IMR-90 (cell line): ENCODE measurements around the gene ATP1A3. TPM values are rescaled to one million over a fixed set of nuclear protein-coding genes. Genes with fewer than 3 reads are reported as not detected.

ENCODE experiments used
- ATAC-seq: fragments of 200-7000 bp; cut with Tn5 transposase; 2 replicates; pipeline ENCODE4 v1.9.1; 2020; ENCODE audit warnings: low read depth, mild to moderate bottlenecking, moderate library complexity
- BruUV-seq: library from RNA; stranded (reverse); fragments of 400-500 nt; replicated peaks from 2 replicates; lab custom pipeline; 2021; lab: Mats Ljungman, UMichigan
- CTCF ChIA-PET: fragments of 300-600 bp; formaldehyde crosslinking; extraction: SDS; loops from one replicate; lab custom pipeline; 2021; ENCODE audit warnings: antibody characterized with exemption; lab: Yijun Ruan, JAX
- POLR2A ChIA-PET: fragments of 300-600 bp; sonication (Branson Sonifier 250); formaldehyde crosslinking; loops from one replicate; lab custom pipeline; 2022; ENCODE audit warnings: antibody characterized with exemption; ENCODE audit not compliant: unreplicated experiment; lab: Charles Lee
- DNase-seq: peaks from one replicate; pipeline ENCODE4 v3.0.0; 2013
- H2AFZ ChIP-seq: replicated peaks from 2 replicates; pipeline ENCODE3; 2013; ENCODE audit warnings: low read length, mild to moderate bottlenecking; ENCODE audit not compliant: poor library complexity
- H2AK5ac ChIP-seq: 2 replicates; pipeline ENCODE4 v1.6.1; 2013; ENCODE audit warnings: low read depth, low read length, inconsistent platforms
- H2AK9ac ChIP-seq: replicated peaks from 2 replicates; pipeline ENCODE3; 2013; ENCODE audit warnings: mild to moderate bottlenecking, low read depth, low read length, moderate library complexity; ENCODE audit not compliant: poor library complexity
- H2BK120ac ChIP-seq: 2 replicates; pipeline ENCODE4 v1.6.1; 2013; ENCODE audit warnings: low read depth, low read length, inconsistent platforms
- H2BK15ac ChIP-seq: 3 replicates; pipeline ENCODE4 v1.6.1; 2013; ENCODE audit warnings: low read depth, low read length, inconsistent platforms
- H2BK20ac ChIP-seq: 2 replicates; pipeline ENCODE4 v1.6.1; 2013; ENCODE audit warnings: low read depth, mild to moderate bottlenecking, inconsistent platforms, low read length, moderate library complexity
- H2BK5ac ChIP-seq: 2 replicates; pipeline ENCODE4 v1.6.1; 2013; ENCODE audit warnings: mild to moderate bottlenecking, low read depth, low read length, inconsistent platforms; ENCODE audit not compliant: poor library complexity, severe bottlenecking
- H3K14ac ChIP-seq: replicated peaks from 2 replicates; pipeline ENCODE4 v1.6.1; 2013; ENCODE audit warnings: low read depth, low read length, inconsistent platforms
- H3K18ac ChIP-seq: 2 replicates; pipeline ENCODE4 v1.6.1; 2013; ENCODE audit warnings: low read depth, low read length, control low read depth
- H3K23ac ChIP-seq: 2 replicates; pipeline ENCODE4 v1.6.1; 2013; ENCODE audit warnings: low read depth, low read length, inconsistent platforms
- H3K27ac ChIP-seq: 2 replicates; pipeline ENCODE4 v1.5.1; 2013; ENCODE audit warnings: mild to moderate bottlenecking, control low read depth, low read length; ENCODE audit not compliant: insufficient read depth
- H3K27me3 ChIP-seq: 2 replicates; pipeline ENCODE4 v1.6.1; 2013; ENCODE audit warnings: low read length; ENCODE audit not compliant: control insufficient read depth, insufficient read depth
- H3K36me3 ChIP-seq: 2 replicates; pipeline ENCODE4 v1.6.1; 2013; ENCODE audit warnings: low read length, mixed read lengths; ENCODE audit not compliant: control insufficient read depth, insufficient read depth
- H3K4ac ChIP-seq: 2 replicates; pipeline ENCODE4 v1.6.1; 2013; ENCODE audit warnings: low read depth, low read length, inconsistent platforms
- H3K4me1 ChIP-seq: 2 replicates; pipeline ENCODE4 v1.6.1; 2013; ENCODE audit warnings: low read length, mixed read lengths; ENCODE audit not compliant: control insufficient read depth, insufficient read depth
- H3K4me2 ChIP-seq: 2 replicates; pipeline ENCODE4 v1.6.1; 2013; ENCODE audit warnings: low read depth, mild to moderate bottlenecking, control low read depth, low read length, moderate library complexity
- H3K4me3 ChIP-seq: 2 replicates; pipeline ENCODE4 v1.5.1; 2013; ENCODE audit warnings: low read depth, mild to moderate bottlenecking, control low read depth, low read length, moderate library complexity; ENCODE audit not compliant: insufficient read depth
- H3K56ac ChIP-seq: 2 replicates; pipeline ENCODE4 v1.6.1; 2013; ENCODE audit warnings: low read length, inconsistent platforms; ENCODE audit not compliant: insufficient read depth; ENCODE audit errors: extremely low read depth
- H3K79me1 ChIP-seq, 2 experiments: 2 replicates each; pipeline ENCODE4 v1.6.1; 2013; ENCODE audit warnings: low read length in 2 of 2, inconsistent platforms in 1 of 2, low read depth in 1 of 2
- H3K9ac ChIP-seq: 2 replicates; pipeline ENCODE4 v1.6.1; 2013; ENCODE audit warnings: low read depth, low read length, control low read depth
- H3K9me1 ChIP-seq: 2 replicates; pipeline ENCODE4 v1.6.1; 2013; ENCODE audit warnings: low read length, inconsistent platforms; ENCODE audit not compliant: insufficient read depth
- H3K9me3 ChIP-seq: 2 replicates; pipeline ENCODE4 v1.6.1; 2013; ENCODE audit warnings: low read length; ENCODE audit not compliant: control insufficient read depth, insufficient read depth
- H4K20me1 ChIP-seq: 2 replicates; pipeline ENCODE4 v1.6.1; 2013; ENCODE audit warnings: low read length, inconsistent platforms; ENCODE audit not compliant: insufficient read depth
- H4K5ac ChIP-seq: 2 replicates; pipeline ENCODE4 v1.6.1; 2013; ENCODE audit warnings: mild to moderate bottlenecking, low read depth, low read length, control low read depth
- H4K8ac ChIP-seq, 2 experiments: 2 replicates each; pipeline ENCODE4 v1.6.1; 2013; ENCODE audit warnings: low read depth in 2 of 2, low read length in 2 of 2, control low read depth in 1 of 2, inconsistent platforms in 1 of 2
- H4K91ac ChIP-seq: 2 replicates; pipeline ENCODE4 v1.6.1; 2013; ENCODE audit warnings: low read depth, low read length, inconsistent platforms; ENCODE audit not compliant: insufficient read depth
- CEBPB ChIP-seq: IDR thresholded peaks from 2 replicates; pipeline ENCODE4 v1.6.1; 2012; ENCODE audit warnings: low read depth, low read length, improper control_type of control experiment
- CHD1 ChIP-seq: IDR thresholded peaks from 2 replicates; pipeline ENCODE4 v1.6.1; 2012; ENCODE audit warnings: low read depth, low read length, improper control_type of control experiment
- CTCF ChIP-seq: conservative IDR thresholded peaks from 2 replicates; pipeline ENCODE4 v1.5.1; 2012; ENCODE audit warnings: mild to moderate bottlenecking, low read depth, low read length, improper control_type of control experiment
- ELK1 ChIP-seq: fragments of 150-350 bp; IDR thresholded peaks from 2 replicates; pipeline ENCODE4 v1.6.1; 2016; ENCODE audit warnings: low read depth, mild to moderate bottlenecking, low read length, moderate library complexity, borderline replicate concordance
- MAFK ChIP-seq: IDR thresholded peaks from 2 replicates; pipeline ENCODE4 v1.6.1; 2012; ENCODE audit warnings: low read depth, low read length, improper control_type of control experiment
- RAD21 ChIP-seq: IDR thresholded peaks from 2 replicates; pipeline ENCODE4 v1.6.1; 2012; ENCODE audit warnings: low read length, improper control_type of control experiment
- SMC3 ChIP-seq: fragments of 150-350 bp; IDR thresholded peaks from 2 replicates; pipeline ENCODE4 v1.6.1; 2016; ENCODE audit warnings: low read depth, mild to moderate bottlenecking, antibody characterized with exemption, low read length, moderate library complexity
- USF2 ChIP-seq: fragments of 150-350 bp; IDR thresholded peaks from 2 replicates; pipeline ENCODE4 v1.6.1; 2017; ENCODE audit warnings: mild to moderate bottlenecking, antibody characterized with exemption, low read length, low read depth
- WGBS, 2 experiments: methylation state at CpG; one replicate each; pipeline versions ENCODE4 v1.1.5 to v1.1.7; 2013; ENCODE audit warnings: missing lambda C conversion rate in 2 of 2; ENCODE audit not compliant: insufficient read length in 1 of 2; ENCODE audit errors: extremely low coverage in 2 of 2; 5-methylcytosine and 5-hydroxymethylcytosine counted together
- dilution Hi-C: fragments of 300-500 bp; cut with HindIII; formaldehyde crosslinking; loops from one replicate; pipeline ENCODE4 v1.14.3; 2018; ENCODE audit warnings: low sequenced_read_pairs; ENCODE audit not compliant: unreplicated experiment
- in situ Hi-C: fragments of 300-500 bp; cut with MboI; formaldehyde crosslinking; loops from 3 replicates; pipeline ENCODE4 v1.14.3; 2019; ENCODE audit warnings: low sequenced_read_pairs, inconsistent platforms, mixed read lengths
- intact Hi-C: fragments of 100-400 bp; cut with micrococcal nuclease; formaldehyde crosslinking; loops from 2 replicates; pipeline ENCODE4 v1.10.0; 2022
- polyA plus RNA-seq, 3 experiments: library from polyadenylated mRNA; depleted of rRNA; stranded (reverse); fragments of >200 nt; gene quantifications; 2 replicates each; pipeline ENCODE4 v1.2.3, GENCODE V29; 2012; ENCODE audit warnings: low replicate concordance in 1 of 3
- total RNA-seq: library from RNA; depleted of rRNA; stranded (reverse); fragments of >200 nt; gene quantifications from 2 replicates; pipeline ENCODE4 v1.2.3, GENCODE V29; 2012

Gene ATP1A3
- total and polyA plus RNA-seq, 2 of the 4 experiments (the other 2 are of a cell fraction), result under 0.01 to 0.12 TPM

GRCh38 chr19:42010245-42011126 lies 16.5 kb upstream of the ATP1A3 start:
- no TSS peak for BruUV-seq
- no peak overlapping the region for H2AFZ ChIP-seq

More at GRCh38 chr19:42010245-42011126, 16.5 kb upstream of the ATP1A3 start:
- H2BK20ac ChIP-seq, result peak overlapping the region; percentile 53; the same call in 1 of the 2 replicates
- H3K23ac ChIP-seq, result peak overlapping the region; percentile 7; the same call in 1 of the 2 replicates
- H2BK15ac ChIP-seq, result no peak overlapping the region
- dilution Hi-C loops, result no loop called here
- H2BK120ac ChIP-seq, result peak overlapping the region; percentile 83
- no peak for TF ChIP-seq ELK1
- no peak for TF ChIP-seq USF2
- TF ChIP-seq SMC3, result no peak
- no peak for TF ChIP-seq MAFK
- no peak for TF ChIP-seq CHD1
- peak; percentile 93 for TF ChIP-seq CEBPB
- TF ChIP-seq CTCF, result no peak
- no peak for TF ChIP-seq RAD21
- no peaks in the 10 kb centered on the region for H3K36me3 ChIP-seq
- H3K9me3 ChIP-seq, result no peaks in the 10 kb centered on the region
- H4K5ac ChIP-seq, result no peak overlapping the region
- intact Hi-C loops, result no loop called here
- H4K91ac ChIP-seq, result peak overlapping the region; percentile 57
- peak overlapping the region; percentile 17; the same call in 1 of the 2 replicates for H3K56ac ChIP-seq
- H2AK9ac ChIP-seq, result peak overlapping the region; percentile 45
- POLR2A ChIA-PET, result interaction anchor here (0.7 kb wide), 1 partner anchor 20 kb away, joined by 4 read pairs; no protein-coding TSS in a partner anchor
- peak overlapping the region; percentile 55; the same call in 1 of the 2 replicates for H3K18ac ChIP-seq
- DNase-seq (peak; percentile 60), ATAC-seq (peak; percentile 49; the same call in 1 of the 2 replicates)
- peak overlapping the region; percentile 79 for H3K4ac ChIP-seq
- H4K8ac ChIP-seq, result peak overlapping the region in 1 of 2 experiments; percentile 60; a peak in 2 of 4 replicates
- peak overlapping the region; percentile 55 for H3K14ac ChIP-seq
- H3K9me1 ChIP-seq, result peaks cover 2% of the 10 kb centered on the region; the same call in 1 of the 2 replicates
- H3K79me1 ChIP-seq, result no peaks in the 10 kb centered on the region
- H3K9ac ChIP-seq, result no peak overlapping the region
- H3K27ac ChIP-seq, result no peak overlapping the region; the same call in 1 of the 2 replicates
- H3K27me3 ChIP-seq, result peaks cover 10% of the 10 kb centered on the region
- no CpG with 5 or more reads among the region's 11 CpGs for WGBS, 2 experiments
- H3K4me3 ChIP-seq, result no peak overlapping the region
- no peak overlapping the region for H2BK5ac ChIP-seq
- peak overlapping the region; percentile 50; the same call in 1 of the 2 replicates for H2AK5ac ChIP-seq
- CTCF ChIA-PET, result interaction anchor here (1.6 kb wide), 1 partner anchor 25 kb away, joined by 6 read pairs; no protein-coding TSS in a partner anchor
- no peak overlapping the region; the same call in 1 of the 2 replicates for H3K4me2 ChIP-seq
- no peaks in the 10 kb centered on the region for H4K20me1 ChIP-seq
- H3K4me1 ChIP-seq, result peaks cover 3% of the 10 kb centered on the region; the same call in 1 of the 2 replicates
- in situ Hi-C loops, result no loop called here
